ENCODE measurements around the gene GATA5. TPM values are rescaled to one million over a fixed set of nuclear protein-coding genes. Genes with fewer than 3 reads are reported as not detected.
A peak's percentile ranks its signal among the peaks of the same experiment; 100 is the strongest.

Gene GATA5
- total and polyA plus RNA-seq, 7 experiments from 2014 or later, result not detected

DNA sequence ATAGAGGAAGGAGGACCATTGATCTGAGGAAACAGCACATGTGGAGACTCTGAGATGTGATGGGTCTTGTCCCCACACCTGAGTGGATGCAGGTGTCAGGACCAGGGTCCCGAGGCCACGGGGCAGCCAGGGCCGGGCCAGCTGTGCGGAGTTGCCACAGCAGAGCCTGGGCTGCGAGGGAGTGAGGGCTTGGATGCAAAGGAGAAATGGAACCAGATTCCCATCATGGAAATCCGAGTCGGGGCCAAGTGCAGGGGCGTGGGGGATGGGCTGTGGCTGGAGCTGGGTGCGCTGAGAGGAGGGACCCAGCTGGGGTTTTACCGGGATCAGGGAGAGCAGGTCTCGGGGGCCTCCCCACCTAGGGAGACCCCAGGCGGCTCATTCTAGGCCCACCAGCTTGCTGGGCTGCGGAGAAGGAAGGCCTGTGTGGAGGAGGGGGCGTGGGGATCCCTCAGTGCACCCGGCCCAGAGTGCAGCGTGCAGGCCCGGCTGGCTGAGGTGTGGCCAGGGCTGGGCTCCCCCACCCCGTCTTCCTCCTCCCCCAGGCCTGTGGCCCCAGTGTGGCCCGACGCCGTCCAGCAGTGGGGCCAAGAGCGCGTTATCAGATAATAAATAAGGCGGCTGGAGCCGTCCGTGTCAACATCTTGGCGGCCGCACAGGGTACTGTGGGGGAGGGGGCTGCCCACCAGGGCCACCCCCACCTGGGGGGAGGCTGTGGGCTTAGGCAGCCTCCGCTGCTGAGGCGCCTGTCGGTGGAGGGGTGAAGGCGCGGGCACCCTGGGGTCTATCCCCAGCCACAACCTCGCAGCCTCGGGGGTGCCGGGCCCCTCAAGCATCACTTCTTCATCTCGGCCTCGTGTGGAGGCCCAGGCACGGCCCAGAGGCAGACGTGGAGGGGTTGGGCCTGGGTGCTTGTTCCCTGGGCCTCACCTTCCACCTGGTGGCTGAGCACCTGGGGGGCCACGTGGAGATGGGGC is 17.2 kb downstream of the GATA5 start:
- Mint-ChIP-seq H3K9me3 (no peaks in the 10 kb centered on the region), H3K4me3 (no peak overlapping the region), H3K4me1 (no peaks in the 10 kb centered on the region), H3K27me3 (peaks cover 3 to 10% (median 4%) of the 10 kb centered on the region in 5 donors), H3K36me3 (no peaks in the 10 kb centered on the region), H3K27ac (no peak overlapping the region)
- H3K27ac ChIP-seq (ENCODE audit: low read depth, low read length), result no peak overlapping the region
- ChIA-PET CTCF (no interaction called here), POLR2A (no interaction called here)
- H3K4me3 ChIP-seq (ENCODE audit: low read length), result no peak overlapping the region
- no peak for DNase-seq
- H3K4me1 ChIP-seq (ENCODE audit: control insufficient read depth in 2 of 2, insufficient read depth in 2 of 2, low read length in 2 of 2), result no peaks in the 10 kb centered on the region
- no peaks in the 10 kb centered on the region for H3K27me3 ChIP-seq (ENCODE audit: control insufficient read depth in 2 of 2, insufficient read depth in 2 of 2, low read length in 2 of 2)
- no peaks in the 10 kb centered on the region for H3K36me3 ChIP-seq (ENCODE audit: control insufficient read depth in 2 of 3, insufficient read depth in 3 of 3, low read length in 3 of 3)
- intact Hi-C loops (cut with micrococcal nuclease), result no loop called here
- H3K9me3 ChIP-seq (ENCODE audit: control insufficient read depth in 2 of 3, low read length in 3 of 3), result no peaks in the 10 kb centered on the region
- ATAC-seq, result no peak

DNA sequence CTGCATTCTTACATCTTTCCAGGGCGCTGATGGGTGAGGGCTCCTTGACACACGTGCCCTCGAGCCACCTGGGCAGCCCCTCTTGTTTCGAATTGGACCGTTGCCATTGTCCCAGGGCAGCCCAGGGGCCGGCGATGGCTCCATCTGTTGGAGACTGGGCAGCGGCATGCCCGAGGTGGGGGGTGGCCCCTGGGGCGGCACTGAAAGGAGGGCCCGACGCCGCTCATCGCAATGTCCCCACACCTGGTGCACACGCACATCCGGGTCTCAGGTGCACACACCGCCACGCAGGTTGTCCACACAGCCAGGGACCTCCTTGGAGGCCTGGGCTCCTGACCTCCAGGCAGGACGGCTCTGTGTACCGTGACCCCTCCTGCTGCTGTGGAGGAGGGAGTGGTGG is 18.0 kb downstream of the GATA5 start:
- ChIA-PET POLR2A (no interaction called here), CTCF (no interaction called here)
- Mint-ChIP-seq H3K27me3 (peaks cover 3 to 10% (median 4%) of the 10 kb centered on the region in 5 donors), H3K36me3 (no peaks in the 10 kb centered on the region), H3K4me3 (no peak overlapping the region), H3K9me3 (no peaks in the 10 kb centered on the region), H3K4me1 (no peaks in the 10 kb centered on the region), H3K27ac (no peak overlapping the region)
- no peaks in the 10 kb centered on the region for H3K36me3 ChIP-seq (ENCODE audit: control insufficient read depth in 2 of 3, insufficient read depth in 3 of 3, low read length in 3 of 3)
- H3K9me3 ChIP-seq (ENCODE audit: control insufficient read depth in 2 of 3, low read length in 3 of 3), result no peaks in the 10 kb centered on the region
- H3K4me1 ChIP-seq (ENCODE audit: control insufficient read depth in 2 of 2, insufficient read depth in 2 of 2, low read length in 2 of 2), result no peaks in the 10 kb centered on the region
- DNase-seq (no peak), ATAC-seq (no peak)
- no peak overlapping the region for H3K4me3 ChIP-seq (ENCODE audit: low read length)
- intact Hi-C loops (cut with micrococcal nuclease), result no loop called here
- H3K27ac ChIP-seq (ENCODE audit: low read depth, low read length), result no peak overlapping the region
- no peaks in the 10 kb centered on the region for H3K27me3 ChIP-seq (ENCODE audit: control insufficient read depth in 2 of 2, insufficient read depth in 2 of 2, low read length in 2 of 2)

DNA sequence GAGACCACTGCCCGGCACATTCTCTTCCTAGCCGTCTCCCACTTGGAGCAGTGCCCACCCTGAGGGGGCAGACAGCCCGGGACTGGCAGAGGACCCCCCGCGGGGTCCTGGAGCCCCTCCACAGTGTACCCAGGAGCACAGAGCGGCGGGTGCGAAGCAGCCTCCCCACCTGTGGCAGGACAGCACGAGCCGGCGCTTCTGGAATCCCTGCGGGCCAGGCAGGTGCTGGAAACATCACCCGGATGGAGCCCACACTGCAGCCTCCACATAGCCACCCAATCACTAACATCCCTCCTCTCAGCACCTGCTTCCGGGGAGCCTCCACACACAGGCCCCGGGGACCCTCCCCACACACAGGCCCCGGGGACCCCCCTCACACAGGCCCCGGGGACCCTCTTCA is 18.7 kb downstream of the GATA5 start:
- Histone ChIP-seq H3K4me3 (ENCODE audit: low read length) (no peak overlapping the region), H3K27ac (ENCODE audit: low read depth, low read length) (no peak overlapping the region), H3K36me3 (ENCODE audit: control insufficient read depth in 2 of 3, insufficient read depth in 3 of 3, low read length in 3 of 3) (no peaks in the 10 kb centered on the region), H3K9me3 (ENCODE audit: control insufficient read depth in 2 of 3, low read length in 3 of 3) (no peaks in the 10 kb centered on the region), H3K27me3 (ENCODE audit: control insufficient read depth in 2 of 2, insufficient read depth in 2 of 2, low read length in 2 of 2) (no peaks in the 10 kb centered on the region), H3K4me1 (ENCODE audit: control insufficient read depth in 2 of 2, insufficient read depth in 2 of 2, low read length in 2 of 2) (no peaks in the 10 kb centered on the region)
- no peaks in the 10 kb centered on the region for H3K4me1 Mint-ChIP-seq
- ATAC-seq (no peak), DNase-seq (no peak)
- H3K27ac Mint-ChIP-seq, result no peak overlapping the region
- no peaks in the 10 kb centered on the region for H3K9me3 Mint-ChIP-seq
- H3K4me3 Mint-ChIP-seq, result no peak overlapping the region
- ChIA-PET POLR2A (no interaction called here), CTCF (no interaction called here)
- no peaks in the 10 kb centered on the region for H3K36me3 Mint-ChIP-seq
- intact Hi-C loops (cut with micrococcal nuclease), result no loop called here
- peaks cover 3 to 10% (median 4%) of the 10 kb centered on the region in 5 donors for H3K27me3 Mint-ChIP-seq

DNA sequence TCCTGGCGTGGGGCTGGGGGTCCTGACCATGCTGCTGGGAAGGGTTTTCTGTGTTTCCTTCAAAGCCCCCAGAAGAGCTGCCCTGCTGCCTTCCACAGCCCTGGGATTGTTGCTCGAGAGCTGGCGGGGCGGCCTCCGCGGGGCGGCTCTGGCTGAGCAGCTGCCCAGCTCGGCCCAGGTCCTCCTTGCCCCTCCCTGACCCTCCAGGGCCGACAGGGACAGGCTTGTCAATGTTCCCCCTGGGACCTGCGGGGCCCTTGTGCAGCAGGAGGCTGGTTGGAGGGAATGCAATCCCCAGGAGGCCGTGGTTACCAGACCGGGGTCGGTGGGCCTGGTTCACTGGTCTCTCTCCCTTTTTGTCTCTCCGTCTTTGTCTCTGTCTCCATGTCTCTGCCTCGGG is 19.9 kb downstream of the GATA5 start:
- DNase-seq, result no peak
- POLR2A ChIA-PET, result no interaction called here
- no peak for ATAC-seq
- Histone ChIP-seq H3K27me3 (ENCODE audit: control insufficient read depth in 2 of 2, insufficient read depth in 2 of 2, low read length in 2 of 2) (no peaks in the 10 kb centered on the region), H3K27ac (ENCODE audit: low read depth, low read length) (no peak overlapping the region), H3K9me3 (ENCODE audit: control insufficient read depth in 2 of 3, low read length in 3 of 3) (no peaks in the 10 kb centered on the region), H3K4me3 (ENCODE audit: low read length) (no peak overlapping the region), H3K4me1 (ENCODE audit: control insufficient read depth in 2 of 2, insufficient read depth in 2 of 2, low read length in 2 of 2) (no peaks in the 10 kb centered on the region), H3K36me3 (ENCODE audit: control insufficient read depth in 2 of 3, insufficient read depth in 3 of 3, low read length in 3 of 3) (no peaks in the 10 kb centered on the region)
- no peaks in the 10 kb centered on the region for H3K36me3 Mint-ChIP-seq
- intact Hi-C loops (cut with micrococcal nuclease), result no loop called here
- peak overlapping the region in 1 of 9 donors; percentile 32 for H3K27ac Mint-ChIP-seq
- CTCF ChIA-PET, result no interaction called here
- no peaks in the 10 kb centered on the region for H3K4me1 Mint-ChIP-seq
- peaks cover 3 to 10% (median 4%) of the 10 kb centered on the region in 5 donors for H3K27me3 Mint-ChIP-seq
- no peaks in the 10 kb centered on the region for H3K9me3 Mint-ChIP-seq
- no peak overlapping the region for H3K4me3 Mint-ChIP-seq

DNA sequence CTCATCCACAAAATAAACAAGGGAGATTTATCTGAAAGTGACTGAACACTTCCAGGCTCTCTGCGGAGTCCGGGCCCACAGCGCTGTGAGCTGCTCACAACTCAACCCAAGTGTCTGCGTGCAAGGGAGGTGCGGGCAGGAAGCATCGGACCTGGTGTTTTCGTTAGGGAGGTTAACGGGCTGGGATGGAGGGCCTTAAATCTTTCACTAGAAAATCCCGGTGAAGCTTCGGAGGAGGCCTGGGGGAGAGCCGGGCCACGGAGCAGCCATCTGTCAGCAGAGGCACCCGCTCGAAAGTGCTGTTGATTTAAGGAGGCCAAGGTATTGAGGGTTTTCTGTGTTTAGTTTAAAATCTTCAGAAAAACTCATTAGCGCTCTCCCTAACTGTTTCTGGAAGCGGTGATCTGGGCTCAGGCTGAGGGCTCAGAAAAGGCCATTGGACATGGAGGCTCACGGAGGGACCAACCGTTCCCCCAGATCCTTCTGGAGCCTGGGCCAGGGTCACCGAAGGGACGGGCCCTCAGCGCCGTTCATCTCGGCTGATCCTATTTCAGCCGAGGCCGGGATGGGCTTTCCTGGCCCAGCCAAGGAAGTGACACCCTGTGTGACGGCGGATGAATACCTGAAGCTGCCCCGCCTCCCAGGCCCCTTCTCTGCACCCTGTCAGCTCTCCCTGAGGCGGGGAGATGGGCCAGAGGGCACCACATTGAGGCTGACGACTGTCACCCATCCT is 20.7 kb downstream of the GATA5 start:
- H3K27me3 Mint-ChIP-seq, result peaks cover 3 to 12% (median 4%) of the 10 kb centered on the region in 5 donors
- H3K36me3 Mint-ChIP-seq, result no peaks in the 10 kb centered on the region
- no peaks in the 10 kb centered on the region for H3K4me1 Mint-ChIP-seq
- no peak overlapping the region for H3K4me3 ChIP-seq (ENCODE audit: low read length)
- DNase-seq, result no peak
- CTCF ChIA-PET, result no interaction called here
- POLR2A ChIA-PET, result no interaction called here
- H3K4me3 Mint-ChIP-seq, result peak overlapping the region in 1 of 10 donors; percentile 38
- H3K4me1 ChIP-seq (ENCODE audit: control insufficient read depth in 2 of 2, insufficient read depth in 2 of 2, low read length in 2 of 2), result no peaks in the 10 kb centered on the region
- intact Hi-C loops (cut with micrococcal nuclease), result no loop called here
- no peak for ATAC-seq
- H3K27ac ChIP-seq (ENCODE audit: low read depth, low read length), result no peak overlapping the region
- no peak overlapping the region for H3K27ac Mint-ChIP-seq
- H3K9me3 Mint-ChIP-seq, result no peaks in the 10 kb centered on the region
- no peaks in the 10 kb centered on the region for H3K9me3 ChIP-seq (ENCODE audit: control insufficient read depth in 2 of 3, low read length in 3 of 3)
- H3K36me3 ChIP-seq (ENCODE audit: control insufficient read depth in 2 of 3, insufficient read depth in 3 of 3, low read length in 3 of 3), result no peaks in the 10 kb centered on the region
- H3K27me3 ChIP-seq (ENCODE audit: control insufficient read depth in 2 of 2, insufficient read depth in 2 of 2, low read length in 2 of 2), result no peaks in the 10 kb centered on the region

DNA sequence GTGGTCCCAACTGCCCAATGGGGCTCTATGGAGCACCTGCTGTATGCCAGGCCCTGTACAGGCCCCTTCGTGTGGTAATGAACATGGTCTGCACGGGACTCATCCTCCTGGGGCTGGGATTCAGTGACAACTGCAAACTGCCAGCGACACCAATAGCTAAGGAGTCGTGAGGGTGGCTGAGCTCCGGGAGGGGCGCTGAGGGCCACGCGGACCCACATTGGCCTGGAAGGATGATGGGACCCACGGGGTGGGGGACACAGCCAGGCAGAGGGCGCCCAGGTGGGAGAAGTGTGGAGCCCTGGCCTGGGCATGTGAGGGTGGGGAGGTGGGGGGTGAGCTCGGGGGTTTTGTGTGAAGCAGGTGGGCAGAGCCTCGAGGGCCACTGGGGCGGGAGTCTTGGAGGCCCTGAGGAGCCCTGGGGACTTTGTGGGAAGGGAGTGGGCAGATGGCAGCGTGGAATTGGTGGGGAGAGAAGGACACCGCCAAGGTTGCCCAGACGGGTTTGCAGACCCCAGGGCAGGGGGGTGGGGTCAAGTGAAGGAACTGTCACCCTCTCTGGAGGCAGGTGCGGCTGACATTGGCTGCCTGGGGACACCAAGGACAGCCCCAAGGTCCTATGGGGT is 22.5 kb downstream of the GATA5 start:
- H3K36me3 Mint-ChIP-seq, result no peaks in the 10 kb centered on the region
- no peaks in the 10 kb centered on the region for H3K27me3 ChIP-seq (ENCODE audit: control insufficient read depth in 2 of 2, insufficient read depth in 2 of 2, low read length in 2 of 2)
- ATAC-seq, result no peak
- no peaks in the 10 kb centered on the region for H3K36me3 ChIP-seq (ENCODE audit: control insufficient read depth in 2 of 3, insufficient read depth in 3 of 3, low read length in 3 of 3)
- H3K4me1 Mint-ChIP-seq, result no peaks in the 10 kb centered on the region
- peaks cover 3 to 20% (median 4%) of the 10 kb centered on the region in 5 donors for H3K27me3 Mint-ChIP-seq
- intact Hi-C loops (cut with micrococcal nuclease), result no loop called here
- no peak for DNase-seq
- H3K9me3 ChIP-seq (ENCODE audit: control insufficient read depth in 2 of 3, low read length in 3 of 3), result no peaks in the 10 kb centered on the region
- H3K4me3 Mint-ChIP-seq, result no peak overlapping the region
- H3K4me1 ChIP-seq (ENCODE audit: control insufficient read depth in 2 of 2, insufficient read depth in 2 of 2, low read length in 2 of 2), result no peaks in the 10 kb centered on the region
- no peak overlapping the region for H3K4me3 ChIP-seq (ENCODE audit: low read length)
- H3K9me3 Mint-ChIP-seq, result no peaks in the 10 kb centered on the region
- POLR2A ChIA-PET, result no interaction called here
- CTCF ChIA-PET, result no interaction called here
- H3K27ac Mint-ChIP-seq, result no peak overlapping the region
- no peak overlapping the region for H3K27ac ChIP-seq (ENCODE audit: low read depth, low read length)
